H1 (cell line): Measurements from ENCODE around the gene TRPC4. TPM values are rescaled to one million over a fixed set of nuclear protein-coding genes. Genes with fewer than 3 reads are reported as not detected.

Experiments used
- CHD1 ChIP-seq: IDR thresholded peaks from 2 replicates; pipeline ENCODE4 v1.6.1; 2012; ENCODE audit warnings: low read depth, low read length, improper control_type of control experiment
- GTF2F1 ChIP-seq: IDR thresholded peaks from 2 replicates; pipeline ENCODE4 v1.6.1; 2012; ENCODE audit warnings: low read depth, low read length, improper control_type of control experiment, borderline replicate concordance
- PHF8 ChIP-seq: fragments of 200-600 bp; sonication (generic); conservative IDR thresholded peaks from 2 replicates; pipeline ENCODE4 v1.7.1; 2012; ENCODE audit warnings: low read depth, mild to moderate bottlenecking, inconsistent platforms, low read length, moderate library complexity
- RBBP5 ChIP-seq: IDR thresholded peaks from 2 replicates; pipeline ENCODE4 v1.7.1; 2012; ENCODE audit warnings: low read depth, mild to moderate bottlenecking, inconsistent platforms, low read length, moderate library complexity, borderline replicate concordance
- polyA plus RNA-seq, 7 experiments: library from polyadenylated mRNA; depleted of rRNA in 3 of 7; stranded (reverse) in 5 of 7; unstranded in 2 of 7; fragments of >200 nt in 5 of 7; fragments of 200-250 nt in 2 of 7; gene quantifications; 1 replicate in 5 of 7; 2 replicates in 1 of 7; 4 replicates in 1 of 7; pipeline versions ENCODE4 v1.2.1 to v1.2.3, GENCODE V29; 2011 to 2013; ENCODE audit warnings: missing spikeins in 2 of 7, mixed read lengths in 2 of 7
- total RNA-seq: library from RNA; stranded (reverse); fragmentation: NEBNext Ultra II Directional; extraction: Animal tissue kit (Norgen Biotek cat#: 25700); gene quantifications from 2 replicates; pipeline ENCODE4 v1.2.1, GENCODE V29; 2021
- TF ChIP-seq, protein P1 (sequence below): IDR thresholded peaks from 2 replicates; pipeline ENCODE4 v1.6.1; 2012; ENCODE audit warnings: inconsistent platforms

Gene TRPC4
- total and polyA plus RNA-seq, 2 of the 8 experiments (the other 6 are each of a cell fraction or from before 2014, with no cell fraction given) = 12.3 to 14.7 TPM

GRCh38 chr13:37700887-37701286 lies 168.7 kb downstream of the TRPC4 start (continued):
- TF ChIP-seq GTF2F1 (no peak), CHD1 (no peak), RBBP5 (no peak), PHF8 (no peak)
- TF ChIP-seq, protein P1, sequence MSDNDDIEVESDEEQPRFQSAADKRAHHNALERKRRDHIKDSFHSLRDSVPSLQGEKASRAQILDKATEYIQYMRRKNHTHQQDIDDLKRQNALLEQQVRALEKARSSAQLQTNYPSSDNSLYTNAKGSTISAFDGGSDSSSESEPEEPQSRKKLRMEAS = no peak
